Left renal cortex interstitium (tissue), 4 donors: ENCODE data around the gene KNDC1. TPM values are rescaled to one million over a fixed set of nuclear protein-coding genes. Genes with fewer than 3 reads are reported as not detected.
"Not testable (repeated sequence)": the region's sequence is repeated elsewhere in the genome, so short reads cannot be mapped to it uniquely, and the experiment has no call there.

Experiments used
- DNase-seq, 4 donors: peaks; one replicate each; pipeline ENCODE4 v3.0.0-alpha.2; 2013; ENCODE audit warnings: low read depth in 4 of 4, low spot score in 2 of 4, missing footprints in 1 of 4
- polyA plus RNA-seq, 4 donors: library from polyadenylated mRNA; unstranded; fragments of 120-200 nt; gene quantifications; one replicate each; pipeline ENCODE4 v1.2.1, GENCODE V29; 2013; ENCODE audit not compliant: insufficient read length in 4 of 4

KNDC1 gene
- polyA plus RNA-seq, 4 donors = 4.5 to 11.4 (median 8.2) TPM

DNA sequence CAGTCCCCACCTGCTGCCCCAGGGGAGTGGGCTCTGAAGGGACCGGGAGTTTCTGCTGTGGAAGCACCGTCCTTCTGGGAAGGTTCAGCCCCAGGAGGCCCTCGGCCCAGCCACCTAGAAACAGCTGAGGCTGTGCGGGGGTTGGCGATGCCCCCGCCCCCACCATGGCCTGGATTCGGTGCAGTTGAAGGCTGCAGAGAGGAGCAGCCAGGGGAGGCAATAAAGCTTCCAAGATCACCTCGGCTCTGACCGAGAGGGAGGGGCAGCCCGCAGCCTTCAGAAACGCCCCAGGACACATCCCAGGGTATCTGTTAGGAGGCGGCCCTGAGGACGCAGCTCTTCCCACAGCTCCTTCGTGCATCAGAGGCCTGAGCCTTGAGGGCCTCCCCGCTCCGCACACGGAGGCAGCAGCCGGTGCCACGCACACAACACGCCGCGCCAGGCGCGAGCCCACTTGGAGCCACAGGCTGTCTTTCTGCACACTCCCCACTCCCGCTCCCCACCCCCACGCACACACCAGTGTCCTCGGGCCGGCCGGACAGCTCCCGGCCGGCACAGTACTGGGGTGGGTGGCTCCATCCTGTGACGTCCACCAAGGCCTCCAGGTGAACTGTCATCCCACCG is 1.6 kb downstream of the KNDC1 start:
- DNase-seq = no peak

DNA sequence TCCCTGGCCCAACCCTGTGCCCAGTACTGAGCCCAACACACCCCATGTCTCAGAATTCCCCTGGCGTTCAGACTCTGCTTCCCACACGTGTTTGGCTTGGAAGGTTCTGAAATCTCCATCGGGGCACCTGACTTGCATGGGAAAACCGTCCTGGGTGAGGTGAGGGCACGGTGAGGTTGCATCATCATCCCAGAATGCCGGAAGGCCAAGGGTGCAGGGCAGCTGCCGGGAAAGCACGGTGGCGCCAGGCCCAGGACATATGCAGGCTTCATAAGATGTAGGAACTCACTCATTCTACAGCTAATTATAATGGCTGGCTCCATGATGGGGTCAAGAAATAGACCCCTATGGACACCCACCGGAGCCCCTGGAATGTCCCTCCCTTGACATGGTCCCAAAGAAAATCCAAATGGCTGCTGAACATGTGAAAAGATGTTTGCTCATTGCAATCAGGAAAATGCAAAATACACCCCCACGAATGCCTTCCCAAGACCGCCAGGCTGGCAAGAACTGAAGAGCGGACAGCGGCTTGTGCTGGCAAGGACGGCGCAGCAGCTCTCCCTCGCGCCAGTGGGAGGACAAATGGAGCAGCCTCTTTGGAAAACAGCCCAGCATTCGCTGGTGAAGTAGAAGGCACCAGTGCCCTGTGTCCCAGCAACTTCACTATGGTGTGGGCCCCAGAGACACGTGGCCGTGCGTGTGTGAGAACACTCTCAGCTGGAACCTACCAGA is 2.3 kb downstream of the KNDC1 start:
- no peak for DNase-seq

DNA sequence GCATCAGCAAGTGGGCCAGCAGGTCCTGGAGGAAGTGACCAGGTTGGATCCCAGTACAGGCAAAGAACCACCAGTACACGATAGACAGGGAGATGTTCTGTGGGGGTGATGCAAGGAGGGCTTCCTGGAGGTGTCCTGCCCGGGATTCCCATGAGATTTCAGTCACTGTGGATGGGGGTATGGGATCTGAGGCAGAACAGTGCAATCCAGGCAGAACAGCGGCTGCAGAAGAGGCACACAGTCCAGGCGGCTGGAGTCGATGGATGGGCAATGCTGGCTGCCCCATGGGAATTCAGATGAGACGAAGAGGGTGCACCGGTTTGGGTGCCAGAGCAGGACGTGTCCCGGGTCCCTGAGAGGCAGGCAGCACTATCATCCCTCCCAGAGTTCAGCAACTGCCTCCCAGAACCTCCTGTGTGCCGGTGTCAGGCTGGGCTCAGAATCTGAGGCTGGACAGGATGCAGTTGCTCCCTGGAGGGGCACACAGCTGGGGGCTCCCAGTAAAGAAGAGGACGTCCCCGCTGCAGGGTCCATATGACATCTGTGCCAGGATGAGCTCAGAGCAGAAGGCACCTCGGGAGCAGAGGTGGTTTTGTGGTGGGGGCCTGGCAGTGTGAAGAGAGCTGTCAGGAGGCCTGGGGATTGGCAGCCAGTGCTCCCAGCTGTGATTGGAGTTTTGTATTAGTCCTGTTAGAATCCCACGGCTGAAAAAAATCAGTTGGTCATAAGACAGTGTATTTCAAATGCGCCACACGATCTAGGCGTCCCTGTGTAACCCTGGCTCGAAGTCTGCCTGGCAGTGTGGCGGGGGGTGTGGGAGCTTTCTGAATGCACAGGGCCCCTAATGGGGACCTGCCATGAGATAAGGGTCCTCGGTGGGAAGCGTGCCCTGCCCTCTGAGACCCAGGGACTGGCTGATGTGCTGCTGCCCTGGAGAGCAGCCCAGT is 3.2 kb downstream of the KNDC1 start:
- DNase-seq = no peak

DNA sequence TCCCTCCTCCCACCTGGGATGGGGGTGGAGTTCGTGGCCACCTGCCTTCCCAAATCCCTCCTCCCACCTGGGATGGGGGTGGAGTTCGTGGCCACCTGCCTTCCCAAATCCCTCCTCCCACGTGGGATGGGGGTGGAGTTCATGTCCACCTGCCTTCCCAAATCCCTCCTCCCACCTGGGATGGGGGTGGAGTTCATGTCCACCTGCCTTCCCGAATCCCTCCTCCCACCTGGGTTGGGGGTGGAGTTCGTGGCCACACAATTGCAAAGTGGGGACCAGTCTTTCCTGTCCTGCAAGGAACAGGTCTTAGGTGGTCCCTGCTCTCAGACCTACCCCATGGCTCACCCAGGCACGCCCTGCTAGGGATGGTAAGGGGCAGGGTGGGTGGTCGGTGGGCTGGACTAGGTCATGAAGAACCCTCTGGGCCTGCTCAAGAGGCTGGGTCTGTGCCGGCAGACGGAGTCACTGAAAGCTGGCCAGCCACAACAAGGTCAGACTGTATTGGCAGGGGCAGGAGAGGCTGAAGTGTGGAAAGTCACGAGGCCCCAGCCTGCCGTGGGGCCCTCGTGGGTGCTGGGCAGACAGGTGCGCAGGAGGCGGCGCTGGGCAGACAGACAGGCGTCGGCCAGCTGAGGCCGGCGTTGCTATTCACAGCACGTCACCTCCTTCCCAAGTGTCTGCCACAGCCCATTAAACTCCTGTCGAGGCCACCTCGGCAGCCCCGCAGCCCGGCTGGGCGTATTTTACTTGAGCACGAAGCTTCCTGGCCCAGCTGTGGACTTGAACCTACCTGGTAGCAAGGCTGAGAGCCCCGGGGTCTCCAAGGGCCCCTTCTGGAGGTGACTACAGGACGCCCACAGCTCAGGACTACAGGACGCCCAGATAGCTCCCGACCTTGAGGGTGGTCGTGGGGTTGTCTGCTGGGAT is 4.1 kb downstream of the KNDC1 start:
- DNase-seq = no peak

- DNase-seq = no peak
Measured at GRCh38 chr10:133164816-133165555, 5.0 kb downstream of the KNDC1 start.

DNA sequence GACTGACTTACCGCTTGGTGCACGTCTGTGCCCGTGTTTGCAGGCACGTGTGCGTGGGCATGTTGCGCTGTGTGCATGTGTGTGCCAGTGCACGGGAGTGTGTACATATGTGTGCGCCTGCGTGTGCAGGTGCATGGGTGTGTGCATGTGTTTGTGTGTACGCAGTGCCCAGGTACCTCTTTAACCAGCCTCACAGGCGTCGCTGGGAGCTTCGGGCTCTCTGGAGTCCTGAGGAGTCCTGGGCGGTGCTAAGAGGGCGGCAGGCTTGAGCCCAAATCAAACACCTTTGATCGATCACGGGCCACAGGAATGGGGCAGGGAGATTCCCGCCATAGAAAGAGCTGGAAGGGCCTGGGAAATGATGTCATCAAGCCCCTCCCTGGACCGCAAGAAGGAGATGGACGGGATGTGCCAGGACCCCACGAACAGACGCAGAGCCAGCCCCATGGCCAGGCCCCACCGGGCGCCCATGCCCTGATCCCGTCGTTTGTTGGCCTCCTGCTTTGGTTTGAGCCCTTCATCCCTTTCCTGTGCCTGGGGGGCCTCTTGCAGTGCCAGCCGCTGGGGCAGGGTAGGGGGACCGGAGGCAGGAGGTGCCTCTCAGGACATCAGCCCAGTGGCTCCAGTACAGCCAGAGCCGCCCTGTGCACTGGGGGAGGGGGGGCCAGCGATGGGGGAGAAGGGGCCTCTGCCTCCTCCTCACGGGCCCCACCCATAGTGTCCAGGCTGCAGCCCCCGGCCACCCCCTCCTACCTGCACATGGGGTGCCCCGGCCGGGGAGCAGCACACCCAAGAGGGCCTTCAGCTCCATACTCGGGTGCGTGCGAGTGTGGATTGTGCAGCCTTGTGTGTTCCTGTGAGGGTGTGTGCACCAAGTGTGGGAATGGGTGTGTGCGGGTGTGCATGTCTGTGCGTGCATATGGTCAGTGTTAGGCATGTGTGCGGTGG is 5.8 kb downstream of the KNDC1 start:
- DNase-seq = no peak

- DNase-seq = no peak
Measured at GRCh38 chr10:133166504-133166827, 6.4 kb downstream of the KNDC1 start.

DNA sequence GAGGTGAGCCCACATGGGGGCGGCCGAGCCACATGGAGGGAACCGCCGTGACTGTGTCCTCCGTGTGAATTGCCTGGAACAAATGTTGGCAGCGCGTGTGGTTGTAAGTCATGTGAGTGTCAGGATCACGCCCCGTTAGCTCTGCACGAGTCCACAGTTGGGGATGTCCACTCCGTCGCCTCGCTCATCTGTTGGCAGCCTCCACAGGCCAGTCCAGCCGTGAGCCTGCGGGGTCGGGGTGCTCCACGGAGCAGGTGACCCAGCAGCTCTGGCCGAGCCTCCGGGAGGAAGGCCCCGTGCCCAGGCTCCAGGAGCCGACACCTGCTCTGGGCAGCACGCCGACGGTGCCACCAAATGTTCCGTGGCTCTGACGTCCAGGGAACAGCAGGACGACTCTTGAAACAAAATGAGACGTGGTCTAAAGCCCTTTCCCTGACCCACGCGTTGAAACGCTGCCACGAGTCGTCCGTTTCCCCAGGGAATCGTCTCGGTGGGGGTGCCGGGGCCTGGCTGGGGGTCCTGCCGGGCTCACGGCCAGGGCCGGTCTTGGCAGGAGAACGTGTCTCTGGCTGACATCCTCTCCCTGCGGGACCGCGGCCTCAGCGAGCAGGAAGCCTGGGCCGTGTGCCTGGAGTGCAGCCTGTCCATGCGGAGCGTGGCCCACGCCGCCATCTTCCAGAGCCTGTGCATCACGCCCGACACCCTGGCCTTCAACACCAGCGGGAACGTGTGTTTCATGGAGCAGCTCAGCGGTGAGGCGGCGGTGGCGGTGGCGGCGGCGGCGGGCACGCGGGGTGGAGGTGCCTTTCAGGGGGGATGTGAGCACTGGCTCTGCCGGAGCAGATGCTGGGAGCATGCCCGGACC is 7.0 kb downstream of the KNDC1 start:
- DNase-seq = no peak

DNA sequence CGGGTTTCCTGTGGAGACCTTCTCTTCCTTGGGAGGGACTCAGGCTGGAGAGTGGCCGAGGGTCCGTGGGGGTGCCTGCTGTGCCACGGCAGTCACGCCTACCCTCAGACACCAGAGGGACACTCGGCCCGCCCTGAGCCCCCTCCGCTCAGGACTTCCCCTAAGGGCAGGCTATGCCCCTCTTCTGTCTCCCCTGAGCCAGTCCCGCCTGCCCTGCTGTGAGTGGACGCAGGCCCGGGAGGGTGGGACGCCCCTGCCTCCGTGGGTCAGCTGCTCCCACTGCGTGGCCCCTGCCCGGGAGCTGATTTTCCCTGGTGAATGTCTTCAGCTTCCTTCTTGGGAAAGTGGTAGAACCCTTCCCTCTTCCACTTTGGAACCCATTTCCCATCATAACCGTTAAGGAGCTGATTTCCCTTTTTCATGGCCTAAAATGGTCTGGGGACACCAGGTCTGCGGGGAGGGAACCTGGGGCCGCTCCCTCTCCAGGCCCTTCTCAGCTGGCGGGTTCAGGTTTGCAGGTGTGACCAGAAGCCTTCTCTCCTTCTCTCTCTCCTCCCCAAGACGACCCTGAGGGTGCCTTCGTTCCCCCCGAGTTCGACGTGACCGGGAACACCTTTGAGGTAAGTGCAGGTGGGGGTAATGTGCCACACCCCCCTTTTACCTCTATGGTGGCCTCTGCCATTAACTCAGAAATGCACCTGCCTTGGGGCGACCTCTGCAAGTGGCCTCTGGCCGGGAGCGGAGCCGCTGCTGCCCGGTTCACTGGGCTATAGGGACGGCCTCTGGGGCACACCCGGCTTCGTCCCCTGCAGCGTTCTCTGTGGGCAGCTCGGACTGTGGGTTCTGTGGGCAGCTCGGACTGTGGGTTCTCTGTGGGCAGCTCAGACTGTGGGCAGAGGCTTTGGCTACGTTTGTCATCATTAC is 7.9 kb downstream of the KNDC1 start:
- no peak for DNase-seq

DNA sequence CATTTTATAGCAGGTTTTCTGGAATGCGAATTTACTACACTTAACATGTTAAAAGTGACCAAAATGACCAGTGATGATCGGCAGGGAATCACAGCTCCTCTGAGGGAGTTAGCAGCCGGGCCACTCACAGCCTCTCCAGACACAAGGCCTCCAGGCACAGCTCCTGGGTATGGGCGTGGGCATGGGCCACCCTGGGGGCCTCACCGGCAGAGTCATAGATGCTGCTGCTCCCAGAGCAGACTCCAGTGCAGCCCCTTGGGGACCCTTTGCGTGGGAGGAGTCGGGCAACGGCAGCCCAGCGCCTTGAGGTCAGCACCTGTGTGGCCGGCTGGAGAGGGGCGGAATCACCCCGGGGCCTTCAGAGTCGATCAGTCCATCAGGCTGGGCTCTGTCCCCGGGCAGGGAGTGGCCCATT is 8.6 kb downstream of the KNDC1 start:
- no peak for DNase-seq

GRCh38 chr10:133169173-133169947 is 9.3 kb downstream of the KNDC1 start:
- DNase-seq = no peak

GRCh38 chr10:133170092-133170491 is 10.1 kb downstream of the KNDC1 start:
- DNase-seq = no peak

- DNase-seq = no peak
Measured at GRCh38 chr10:133173860-133174640, 14.0 kb downstream of the KNDC1 start.

DNA sequence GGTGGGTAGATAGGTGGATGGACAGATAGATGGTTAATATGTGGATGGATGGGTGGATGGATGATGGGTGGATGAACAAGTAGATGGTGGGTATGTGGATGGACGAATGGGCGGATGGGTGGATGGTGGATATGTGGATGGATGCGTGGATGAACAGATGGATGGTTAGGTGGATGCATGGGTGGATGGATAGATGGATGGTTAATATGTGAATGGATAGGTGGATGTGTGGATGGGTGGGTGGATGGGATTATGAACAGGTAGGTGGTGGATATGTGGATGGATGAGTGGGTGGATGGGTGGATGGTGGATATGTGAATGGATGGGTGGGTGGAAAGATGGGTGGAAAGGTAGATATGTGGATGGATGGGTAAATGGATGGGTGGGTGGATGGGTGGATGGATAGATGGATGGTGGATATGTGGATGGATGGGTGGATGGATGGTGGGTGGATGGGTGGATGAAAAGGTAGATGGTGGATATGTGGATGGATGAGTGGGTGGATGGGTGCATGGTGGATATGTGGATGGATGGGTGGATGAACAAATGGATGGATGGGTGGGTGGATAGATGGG is 14.8 kb downstream of the KNDC1 start:
- no peak for DNase-seq

DNA sequence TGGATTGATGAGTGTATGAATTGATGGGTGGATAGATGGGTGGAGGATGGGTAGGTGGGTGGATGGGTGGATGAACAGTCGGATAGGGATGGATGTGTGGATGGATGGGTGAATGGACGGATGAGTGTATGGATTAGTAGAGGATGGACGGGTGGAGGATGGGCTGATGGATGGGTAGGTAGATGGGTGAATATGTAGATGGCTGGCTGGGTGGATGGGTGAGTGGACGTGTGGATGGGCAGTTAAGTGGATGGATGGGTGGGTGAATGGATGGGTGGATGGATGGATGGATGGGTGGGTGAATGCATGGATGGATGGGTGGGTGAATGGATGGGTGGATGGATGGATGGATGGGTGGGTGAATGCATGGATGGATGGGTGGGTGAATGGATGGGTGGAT is 15.6 kb downstream of the KNDC1 start:
- not testable (repeated sequence) for DNase-seq
